ENCODE data around the gene OR1D2. TPM values are rescaled to one million over a fixed set of nuclear protein-coding genes. Genes with fewer than 3 reads are reported as not detected.

The OR1D2 gene
- polyA plus RNA-seq, 1 of the 3 experiments (the other 2 are of a cell fraction), result not detected

GRCh38 chr17:3048727-3049471 is 55.3 kb downstream of the OR1D2 start (continued):
- TF ChIP-seq IRF3 (IDR thresholded peaks at IDR 0.05; ENCODE audit: low read depth, low read length) (peak; percentile 73), SMC3 (IDR thresholded peaks at IDR 0.05; ENCODE audit: low read depth, low read length) (peak; percentile 61), FOXJ3 (CRISPR knock-in tag; IDR thresholded peaks at IDR 0.05) (no peak), CHD2 (IDR thresholded peaks at IDR 0.05; ENCODE audit: low read length, partially characterized antibody) (peak; percentile 53), EZH2phosphoT487 (IDR thresholded peaks at IDR 0.05; ENCODE audit: borderline replicate concordance, low read depth) (no peak), USF1 (IDR thresholded peaks at IDR 0.05; ENCODE audit: borderline replicate concordance, low read depth) (no peak), NFIC (IDR thresholded peaks at IDR 0.05; ENCODE audit: borderline replicate concordance) (no peak), POLR2AphosphoS5 (IDR thresholded peaks at IDR 0.05; ENCODE audit: low read depth, low read length) (peak; percentile 56), TCF12 (IDR thresholded peaks at IDR 0.05) (no peak), JUND (IDR thresholded peaks at IDR 0.05) (no peak), GATA2 (CRISPR knock-in tag; IDR thresholded peaks at IDR 0.05) (no peak), GABPA (IDR thresholded peaks at IDR 0.05; ENCODE audit: low read depth) (peak; percentile 63), ELF1 (IDR thresholded peaks at IDR 0.05) (0 out of 2 replicates have a peak, but pooled peaks have one; percentile 18), FOSL2 (IDR thresholded peaks at IDR 0.05; ENCODE audit: borderline replicate concordance, low read depth) (no peak)

- Histone ChIP-seq H3K4me1 (ENCODE audit: control insufficient read depth in 1 of 2, insufficient read depth in 2 of 2, low read depth in 1 of 2, low read length in 1 of 2) (peaks cover 0 to 5% of the 10 kb centered on the region in 2 experiments; a peak in 1 of 4 replicates), H3K27ac (ENCODE audit: low read depth in 2 of 2, low read length in 1 of 2) (no peak overlapping the region), H3K27me3 (ENCODE audit: insufficient read depth) (no peaks in the 10 kb centered on the region), H4K20me1 (ENCODE audit: insufficient read depth) (no peaks in the 10 kb centered on the region), H2AFZ (ENCODE audit: low read depth) (no peak overlapping the region), H3K9me2 (no peaks in the 10 kb centered on the region), H3F3A (replicated peaks; ENCODE audit: insufficient read depth) (peaks cover 6% of the 10 kb centered on the region), H3K36me3 (replicated peaks in 1 of 2; ENCODE audit: control insufficient read depth in 1 of 2, insufficient read depth in 2 of 2, low read length in 1 of 2) (no peaks in the 10 kb centered on the region), H3K9ac (no peak overlapping the region), H3K9me3 (no peaks in the 10 kb centered on the region), H3K4me3 (ENCODE audit: low read depth in 2 of 2, low read length in 1 of 2) (no peak overlapping the region), H3K79me2 (ENCODE audit: insufficient read depth) (no peaks in the 10 kb centered on the region), H3K4me2 (no peak overlapping the region)
- ChIA-PET POLR2A (no interaction called here), CTCF (no interaction called here)
- WGBS (ENCODE audit: low lambda C conversion rate), result 73% methylated on average over 3 of the region's 3 CpGs
- no peak for TF ChIP-seq PBX3 (IDR thresholded peaks at IDR 0.05)
- no peak for DNase-seq
Measured at GRCh38 chr17:3046753-3047152, 57.5 kb downstream of the OR1D2 start.
